Astrocyte of the spinal cord (primary cell): ENCODE measurements around the gene MRPL34.

ENCODE experiments used
- DNase-seq: peaks from one replicate; pipeline ENCODE4 v3.0.0; 2011; ENCODE audit warnings: low read depth, low spot score
- H3K4me3 ChIP-seq: 2 replicates; pipeline ENCODE4 v1.5.1; 2011; ENCODE audit warnings: low read depth, mild to moderate bottlenecking, low read length, moderate library complexity
- in situ Hi-C: cut with HindIII; loops from 2 replicates; pipeline ENCODE4 v1.10.0; 2017; ENCODE audit warnings: low sequenced_read_pairs
- TF ChIP-seq, protein P1 (sequence below): IDR thresholded peaks from 2 replicates; pipeline ENCODE4 v1.5.1; 2012; ENCODE audit warnings: low read depth, mild to moderate bottlenecking, low read length, inconsistent platforms

The MRPL34 gene

DNA sequence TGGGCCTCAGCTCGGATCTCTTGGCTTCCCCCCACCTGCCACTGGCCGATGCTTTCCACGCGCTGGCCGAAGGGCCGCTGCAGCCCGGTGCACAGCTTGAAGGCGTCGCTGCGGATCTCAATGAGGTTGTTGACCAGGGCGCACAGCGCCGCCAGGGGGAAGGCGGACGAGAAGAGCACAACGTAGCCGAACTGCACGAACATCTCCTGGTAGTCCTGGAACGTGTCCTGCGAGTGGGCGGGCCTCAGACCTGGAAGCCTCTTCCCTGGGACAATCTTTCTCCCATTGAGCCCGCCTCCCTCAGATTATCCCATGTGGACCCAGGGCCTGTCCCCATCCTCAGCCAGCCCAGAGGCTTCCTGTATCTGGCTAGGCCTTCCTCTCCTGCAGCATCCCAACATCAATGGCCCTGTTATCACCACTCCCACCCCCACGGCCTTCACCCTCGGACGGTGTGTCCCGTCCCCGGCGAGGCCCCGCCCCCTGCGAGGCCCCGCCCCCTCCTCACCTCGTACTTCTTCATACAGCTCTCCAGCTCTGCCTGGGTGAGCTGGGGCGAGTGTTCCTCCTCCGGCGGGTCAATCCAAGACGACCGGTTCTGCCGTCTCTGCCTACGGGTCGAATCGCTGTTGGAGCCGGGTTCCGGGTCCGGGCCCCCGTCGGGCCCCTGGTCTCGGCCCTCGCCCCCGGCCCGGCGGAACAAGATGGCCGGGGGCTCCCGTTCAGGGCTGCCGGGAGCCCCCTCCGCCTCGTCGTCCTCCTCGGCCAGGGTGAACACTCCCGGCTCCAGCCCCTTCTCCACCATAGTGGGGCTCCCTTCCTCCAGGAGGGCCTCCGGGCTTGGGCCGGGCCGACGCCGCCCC, 22.2 kb downstream of the MRPL34 start:
- in situ Hi-C loops: no loop called here
- TF ChIP-seq, protein P1, sequence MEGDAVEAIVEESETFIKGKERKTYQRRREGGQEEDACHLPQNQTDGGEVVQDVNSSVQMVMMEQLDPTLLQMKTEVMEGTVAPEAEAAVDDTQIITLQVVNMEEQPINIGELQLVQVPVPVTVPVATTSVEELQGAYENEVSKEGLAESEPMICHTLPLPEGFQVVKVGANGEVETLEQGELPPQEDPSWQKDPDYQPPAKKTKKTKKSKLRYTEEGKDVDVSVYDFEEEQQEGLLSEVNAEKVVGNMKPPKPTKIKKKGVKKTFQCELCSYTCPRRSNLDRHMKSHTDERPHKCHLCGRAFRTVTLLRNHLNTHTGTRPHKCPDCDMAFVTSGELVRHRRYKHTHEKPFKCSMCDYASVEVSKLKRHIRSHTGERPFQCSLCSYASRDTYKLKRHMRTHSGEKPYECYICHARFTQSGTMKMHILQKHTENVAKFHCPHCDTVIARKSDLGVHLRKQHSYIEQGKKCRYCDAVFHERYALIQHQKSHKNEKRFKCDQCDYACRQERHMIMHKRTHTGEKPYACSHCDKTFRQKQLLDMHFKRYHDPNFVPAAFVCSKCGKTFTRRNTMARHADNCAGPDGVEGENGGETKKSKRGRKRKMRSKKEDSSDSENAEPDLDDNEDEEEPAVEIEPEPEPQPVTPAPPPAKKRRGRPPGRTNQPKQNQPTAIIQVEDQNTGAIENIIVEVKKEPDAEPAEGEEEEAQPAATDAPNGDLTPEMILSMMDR: peak; percentile 11
- no peak for DNase-seq
- H3K4me3 ChIP-seq: no peak overlapping the region

DNA sequence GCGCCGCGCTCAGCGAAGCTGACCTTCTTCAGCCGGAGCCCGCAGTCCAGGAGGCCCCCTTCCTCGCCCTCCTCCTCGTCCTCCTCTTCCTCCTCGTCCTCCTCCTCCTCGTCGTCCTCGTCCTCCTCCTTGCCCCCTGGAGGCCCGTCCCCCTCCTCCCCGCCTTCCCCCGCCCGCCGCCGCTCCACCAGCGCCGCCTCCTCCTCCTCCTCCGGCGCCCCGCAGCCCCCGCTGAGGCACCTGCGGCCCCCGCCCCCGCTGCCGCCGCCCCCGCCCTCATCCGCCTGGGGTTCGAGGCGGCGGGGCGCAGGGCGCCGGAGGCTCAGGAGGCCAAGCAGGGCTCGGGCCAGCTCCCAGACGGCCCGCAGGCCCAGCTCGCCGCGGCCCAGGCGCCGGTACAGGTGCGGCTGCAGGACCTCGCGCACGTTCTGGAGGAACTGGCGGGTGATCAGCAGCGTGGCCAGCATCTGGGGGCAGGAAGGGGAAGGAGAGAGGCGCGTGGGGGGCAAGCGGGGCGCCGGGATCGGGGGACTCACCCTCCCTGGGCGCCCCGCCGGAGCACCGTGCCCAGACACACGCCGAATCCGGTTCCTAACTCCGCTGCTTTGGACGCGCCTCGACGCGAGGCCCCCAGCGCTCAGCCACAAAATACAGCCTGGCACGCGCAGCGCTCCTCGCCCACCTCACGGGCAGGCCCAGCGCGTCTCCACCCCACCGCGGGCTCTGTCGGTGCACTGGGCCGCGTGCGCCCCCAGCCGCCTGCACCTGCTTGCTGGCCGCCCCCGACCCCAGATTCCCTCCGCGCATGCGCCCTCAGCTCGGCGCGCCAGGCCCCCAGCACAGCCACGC, 23.1 kb downstream of the MRPL34 start:
- TF ChIP-seq, protein P1: no peak
- no peak for DNase-seq
- no peak overlapping the region for H3K4me3 ChIP-seq
- in situ Hi-C loops: no loop called here

DNA sequence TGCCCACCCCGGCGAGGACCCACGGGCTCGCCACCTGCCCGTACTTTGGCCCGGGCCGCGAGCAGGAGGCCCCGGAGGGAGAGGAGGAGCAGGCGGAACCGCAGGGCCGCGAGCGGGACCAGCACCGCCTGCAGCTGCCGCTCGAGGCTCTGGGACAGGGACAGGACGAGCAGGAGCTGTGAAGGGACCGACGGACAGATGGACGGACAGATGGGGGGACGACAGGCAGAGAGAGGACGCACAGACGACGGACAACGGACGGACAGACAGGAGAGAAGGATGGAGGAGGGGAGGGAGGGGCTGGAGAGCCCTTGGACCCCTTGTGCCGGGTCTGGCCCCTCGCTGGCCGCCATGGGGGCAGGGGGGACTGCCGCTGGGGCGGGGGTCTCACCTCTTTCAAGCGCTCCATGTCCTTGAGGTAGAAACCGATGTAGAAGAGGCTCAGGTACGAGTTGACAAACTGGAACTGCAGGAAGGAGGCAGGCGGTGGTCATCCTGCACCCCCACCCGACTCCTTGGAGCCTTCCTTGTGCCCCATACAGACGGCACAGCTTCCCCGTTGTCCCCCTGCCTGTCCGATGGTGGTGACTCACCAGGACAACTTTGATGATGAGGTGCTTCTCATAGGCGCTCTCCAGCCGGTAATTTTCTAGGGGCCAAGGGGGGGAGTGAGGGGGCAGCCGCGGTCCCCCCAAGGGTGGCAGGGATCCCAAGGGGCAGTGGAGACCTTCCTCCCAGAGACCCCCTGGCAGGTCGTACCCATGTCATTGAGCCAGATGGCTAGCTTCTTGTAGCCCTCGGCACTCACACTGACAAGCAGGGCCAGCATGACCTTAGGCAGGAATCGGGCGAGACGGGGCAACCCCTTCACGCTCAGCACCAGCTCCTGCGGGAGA, 23.9 kb downstream of the MRPL34 start:
- DNase-seq: no peak
- in situ Hi-C loops: no loop called here
- TF ChIP-seq, protein P1: no peak
- no peak overlapping the region for H3K4me3 ChIP-seq

DNA sequence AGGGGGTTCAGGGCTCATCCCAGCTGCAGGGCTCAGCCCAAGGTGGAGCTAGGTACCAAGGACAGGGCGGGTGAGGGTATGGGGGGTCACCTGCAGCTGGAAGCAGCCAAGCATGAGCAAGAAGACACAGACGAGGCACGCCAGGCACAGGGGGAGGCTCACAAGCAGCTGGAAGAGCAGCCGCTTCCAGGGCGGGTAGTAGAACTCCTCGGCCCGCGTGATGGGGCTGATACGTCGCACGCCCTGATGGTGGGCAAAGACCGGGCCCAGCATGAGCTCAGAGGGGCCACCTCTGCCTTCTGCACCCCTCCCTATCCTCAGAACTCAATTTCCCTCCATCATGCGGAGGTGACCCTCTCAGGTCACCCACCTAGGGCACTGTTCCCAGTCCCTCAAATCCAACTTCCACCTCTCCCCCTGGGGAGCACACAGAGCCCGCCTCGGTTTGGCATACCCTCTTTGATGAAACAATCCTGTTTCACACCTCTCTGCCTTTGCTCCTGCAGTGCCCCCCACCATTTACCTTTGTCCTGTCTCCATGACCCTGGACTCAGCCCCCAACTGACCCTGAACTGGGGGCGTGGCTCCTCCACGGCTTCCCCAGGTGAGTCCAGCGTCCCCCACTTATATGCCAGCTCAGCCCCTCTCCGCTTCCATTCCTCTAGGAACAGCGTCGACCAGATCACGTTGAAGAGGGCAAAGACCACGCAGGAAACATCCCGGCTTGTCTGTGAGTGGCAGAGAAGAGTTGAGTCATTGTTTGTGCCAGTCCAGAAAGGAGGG, 24.8 kb downstream of the MRPL34 start:
- TF ChIP-seq, protein P1: no peak
- in situ Hi-C loops: no loop called here
- no peak for DNase-seq
- H3K4me3 ChIP-seq: no peak overlapping the region

DNA sequence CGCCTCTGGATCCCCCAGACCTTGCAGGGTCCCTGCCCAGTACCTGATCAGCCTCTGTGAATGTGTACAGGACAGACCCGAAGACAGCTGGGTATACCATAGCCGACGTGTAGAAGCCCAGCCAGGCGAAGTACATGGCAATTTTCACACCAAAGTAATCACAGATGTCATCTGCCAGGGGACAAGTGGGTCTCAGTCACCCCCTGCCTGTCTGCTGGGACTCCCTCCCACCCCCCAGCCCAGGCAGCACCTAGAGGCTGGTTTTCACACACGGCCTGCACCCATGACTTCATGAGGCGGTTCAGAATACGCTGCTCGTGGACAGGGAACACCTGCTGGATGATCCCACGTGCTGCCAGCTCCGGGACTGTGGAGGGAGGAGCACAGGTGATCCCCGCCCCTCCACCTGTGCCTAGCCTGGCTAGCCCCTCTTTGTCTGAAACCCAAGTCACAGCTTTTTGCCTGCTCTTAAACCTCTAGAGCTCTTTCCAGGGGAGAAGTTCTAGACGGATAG, 25.4 kb downstream of the MRPL34 start:
- in situ Hi-C loops: no loop called here
- TF ChIP-seq, protein P1: no peak
- no peak for DNase-seq
- no peak overlapping the region for H3K4me3 ChIP-seq
